HG02870 (cell line): ENCODE results near the gene PAWR.
"Not testable (repeated sequence)": the region's sequence is repeated elsewhere in the genome, so short reads cannot be mapped to it uniquely, and the experiment has no call there.

Source experiments
- ATAC-seq: cut with Tn5 transposase; IDR thresholded peaks from one replicate; pipeline ENCODE4 v1.9.1; 2021; ENCODE audit warnings: mild to moderate bottlenecking, moderate library complexity; ENCODE audit not compliant: unreplicated experiment

The PAWR gene

DNA sequence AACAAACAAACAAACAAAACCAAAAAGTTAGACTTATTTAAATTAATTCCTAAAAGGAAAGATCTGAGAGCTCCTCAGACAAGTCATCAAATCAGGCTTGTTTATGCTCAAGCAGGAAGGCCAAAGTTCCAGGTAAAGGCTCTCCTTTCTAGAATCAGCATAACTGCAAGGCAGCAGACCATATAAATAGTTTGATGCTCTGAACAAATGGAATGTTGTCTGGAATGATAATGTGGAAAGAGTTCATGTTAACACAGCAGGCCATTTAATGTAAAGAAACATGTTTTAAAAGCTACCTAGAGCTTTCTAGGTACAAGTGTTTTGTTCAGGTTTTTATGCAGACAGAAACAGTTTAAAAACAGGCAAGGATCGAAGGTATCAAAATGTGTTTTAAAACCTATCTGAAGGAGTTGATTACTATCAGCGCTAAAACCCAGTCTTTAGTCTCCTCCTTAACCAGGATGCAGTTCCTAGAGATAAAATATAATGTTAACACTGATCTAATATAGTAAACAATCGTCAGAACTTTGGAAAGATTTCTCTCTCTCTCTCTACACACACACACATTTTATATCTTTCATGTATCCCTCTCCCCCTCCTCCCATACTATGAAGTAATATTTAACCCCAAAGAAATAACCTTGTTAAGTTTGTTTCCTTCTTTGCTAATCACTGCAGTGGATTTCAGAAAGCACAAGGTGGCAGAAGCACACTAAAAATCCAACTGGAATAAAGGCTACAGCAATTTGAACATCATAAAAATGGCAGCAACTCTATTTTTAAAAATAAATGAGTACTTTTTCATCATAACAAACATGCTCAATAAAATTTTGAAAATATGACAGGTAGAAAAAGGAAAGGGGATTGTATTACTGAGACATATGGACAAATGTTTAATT, 135.5 kb downstream of the PAWR start:
- no peak for ATAC-seq

DNA sequence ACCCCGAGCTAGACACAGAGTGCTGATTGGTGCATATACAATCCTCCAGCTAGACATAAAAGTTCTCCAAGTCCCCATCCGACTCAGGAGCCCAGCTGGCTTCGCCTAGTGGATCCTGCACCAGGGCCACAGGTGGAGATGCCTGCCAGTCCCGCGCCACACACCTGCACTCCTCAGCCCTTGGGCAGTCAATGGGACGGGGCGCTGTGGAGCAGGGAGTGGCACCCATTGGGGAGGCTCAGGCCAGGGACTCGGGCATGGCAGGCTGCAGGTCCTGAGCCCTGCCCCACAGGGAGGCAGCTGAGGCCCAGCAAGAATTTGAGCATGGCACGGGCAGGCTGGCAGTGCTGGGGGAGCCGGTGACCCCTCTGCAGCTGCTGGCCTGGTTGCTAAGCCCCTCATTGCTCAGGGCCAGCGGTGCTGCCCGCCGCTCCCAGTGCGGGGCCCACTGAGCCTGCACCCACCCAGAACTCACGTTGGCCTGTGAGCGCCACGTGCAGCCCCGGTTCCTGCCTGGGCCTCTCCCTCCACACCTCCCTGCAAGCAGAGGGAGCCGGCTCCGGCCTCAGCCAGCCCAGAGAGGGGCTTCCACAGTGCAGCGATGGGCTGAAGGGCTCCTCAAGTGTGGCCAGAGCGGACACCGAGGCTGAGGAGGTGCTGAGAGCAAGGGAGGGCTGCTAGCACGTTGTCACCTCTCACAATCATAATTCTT, 136.7 kb downstream of the PAWR start:
- no peak for ATAC-seq

DNA sequence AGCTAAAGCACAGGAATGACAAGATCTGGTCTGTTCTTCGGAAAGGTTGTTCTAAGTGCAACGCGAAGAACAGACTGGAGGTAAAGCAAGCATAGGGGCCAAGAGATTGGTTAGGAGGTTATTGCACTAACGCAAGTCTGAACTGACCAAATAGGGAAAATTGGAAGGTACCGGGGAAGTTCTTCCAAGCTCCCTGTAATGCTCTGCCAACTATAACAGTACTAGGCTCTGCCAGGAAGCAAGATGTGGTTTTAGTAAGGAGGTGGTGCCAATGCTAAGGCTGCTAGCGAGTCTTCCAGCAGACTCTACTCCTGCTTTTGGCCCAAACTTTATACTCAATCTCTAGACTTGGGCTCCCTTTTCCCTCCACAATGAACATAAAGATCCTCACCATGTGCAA, 138.6 kb downstream of the PAWR start:
- ATAC-seq, result no peak

DNA sequence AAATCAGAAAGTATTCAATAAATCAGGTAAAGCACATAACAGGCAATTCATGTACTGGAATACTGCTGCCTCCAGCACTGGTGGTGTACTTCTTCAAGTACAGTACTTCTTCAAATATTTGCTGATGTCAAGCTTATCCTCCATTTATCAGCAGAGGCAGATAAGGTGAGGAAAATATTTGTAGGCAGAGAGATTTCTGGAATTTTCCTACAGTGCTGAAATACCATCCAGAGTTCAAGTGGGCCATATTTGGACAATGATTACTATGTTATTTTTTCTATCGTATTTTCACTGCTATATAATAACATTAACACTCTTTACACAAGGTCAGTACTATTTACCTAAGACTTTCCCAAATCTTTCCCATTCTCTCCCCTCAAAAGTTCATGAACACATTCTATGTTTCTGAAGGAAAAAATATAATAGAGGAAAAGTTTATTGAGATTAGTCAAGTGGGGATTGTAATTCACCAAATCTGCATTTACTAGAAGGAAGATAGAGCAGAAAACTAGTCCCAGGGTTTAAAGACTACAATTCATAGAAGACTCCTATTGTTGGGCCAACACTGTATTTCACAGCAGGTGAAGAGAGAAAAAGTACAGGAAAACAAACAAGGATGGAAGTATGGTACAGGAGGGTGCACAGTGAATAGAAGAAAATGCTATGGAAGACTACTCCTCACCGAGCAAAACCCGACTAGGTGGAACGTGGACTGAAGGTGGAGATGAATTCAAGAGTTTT, 141.1 kb downstream of the PAWR start:
- ATAC-seq, result no peak

DNA sequence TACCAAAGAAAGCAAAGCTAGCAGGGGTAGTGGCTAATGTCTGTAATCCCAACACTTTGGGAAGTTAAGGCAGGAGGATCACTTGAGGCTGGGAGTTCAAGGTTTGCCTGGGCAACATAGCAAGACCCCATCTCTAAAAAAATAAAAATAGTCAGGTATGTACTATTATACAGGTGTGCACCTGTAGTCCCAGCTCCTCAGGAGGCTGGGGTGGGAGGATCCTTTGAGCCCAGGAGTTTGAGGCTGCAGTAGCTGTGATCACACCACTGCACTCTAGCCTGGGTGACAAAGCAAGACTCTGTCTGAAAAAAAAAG, 142.2 kb downstream of the PAWR start:
- ATAC-seq, result no peak

DNA sequence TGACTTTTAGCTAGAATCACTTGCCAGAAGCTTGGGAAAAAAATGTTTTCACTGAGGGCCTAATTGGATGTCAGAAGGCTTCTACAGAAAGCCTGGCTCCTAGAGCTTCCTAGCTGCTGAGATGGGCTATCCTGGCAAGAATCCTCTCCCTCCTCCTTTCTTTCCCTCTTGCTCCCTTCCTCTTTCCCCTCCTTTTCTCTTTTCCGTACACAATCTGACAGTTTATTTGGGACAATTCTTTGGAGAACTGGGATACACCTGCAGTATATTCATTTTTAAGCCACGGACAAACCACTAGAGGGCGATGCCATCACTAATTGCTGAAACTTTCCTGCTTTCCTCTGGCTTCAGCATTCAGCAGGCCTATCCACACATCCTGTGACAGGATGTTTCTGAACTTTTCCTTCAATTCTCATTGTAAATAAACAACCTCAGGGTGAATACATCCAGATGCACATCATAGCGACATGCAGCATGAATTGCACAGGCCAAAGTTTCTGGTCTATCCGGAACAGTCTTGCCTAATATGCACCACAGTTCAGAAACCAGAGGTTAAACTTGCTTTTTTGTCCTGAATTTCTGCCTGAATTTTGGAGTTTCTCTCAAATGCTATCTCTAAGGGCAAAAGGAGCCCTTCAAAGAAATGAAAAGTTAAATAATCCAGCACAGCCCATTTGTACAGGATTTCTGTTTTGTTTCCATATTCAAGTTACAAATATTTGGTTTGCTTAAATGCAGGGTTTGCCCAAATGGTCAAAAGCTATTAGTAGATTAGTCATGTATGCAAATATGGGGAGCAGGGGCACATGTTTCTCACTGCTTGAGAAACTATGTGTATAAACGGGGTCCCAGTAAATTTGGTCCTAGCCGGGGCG, 142.8 kb downstream of the PAWR start:
- ATAC-seq, result peak; percentile 83

DNA sequence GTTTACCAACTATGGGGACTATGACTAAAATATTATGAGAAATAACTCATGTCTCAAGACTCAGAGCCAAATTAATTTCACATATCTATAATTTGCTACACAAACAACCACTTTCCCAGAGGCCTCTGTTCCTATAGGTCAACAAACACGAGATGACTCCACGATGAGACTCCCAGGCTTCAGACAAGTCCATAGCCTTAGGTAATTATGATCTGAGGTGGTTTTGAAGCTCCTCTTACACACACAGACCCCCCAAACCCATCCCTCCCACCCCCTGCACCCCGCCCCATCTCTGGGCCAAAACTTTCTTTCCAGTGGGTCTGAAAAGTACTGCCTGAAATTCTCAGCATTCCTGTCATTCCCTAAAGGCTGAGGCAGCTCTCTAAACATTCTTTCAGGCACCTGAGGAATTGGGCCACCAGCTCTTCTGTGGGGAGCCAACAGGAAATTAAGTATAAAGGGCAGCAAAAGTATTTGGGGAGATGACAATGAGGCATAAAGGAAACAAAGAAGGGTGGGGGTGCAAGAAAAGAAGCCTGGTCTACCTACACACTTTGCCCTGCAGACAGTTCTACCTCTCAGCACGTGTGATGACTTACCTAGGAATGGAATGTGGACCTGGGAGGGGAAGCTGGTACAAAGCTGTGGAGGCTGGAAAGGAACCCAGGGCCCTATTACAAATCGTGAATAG, 143.6 kb downstream of the PAWR start:
- ATAC-seq, result no peak

DNA sequence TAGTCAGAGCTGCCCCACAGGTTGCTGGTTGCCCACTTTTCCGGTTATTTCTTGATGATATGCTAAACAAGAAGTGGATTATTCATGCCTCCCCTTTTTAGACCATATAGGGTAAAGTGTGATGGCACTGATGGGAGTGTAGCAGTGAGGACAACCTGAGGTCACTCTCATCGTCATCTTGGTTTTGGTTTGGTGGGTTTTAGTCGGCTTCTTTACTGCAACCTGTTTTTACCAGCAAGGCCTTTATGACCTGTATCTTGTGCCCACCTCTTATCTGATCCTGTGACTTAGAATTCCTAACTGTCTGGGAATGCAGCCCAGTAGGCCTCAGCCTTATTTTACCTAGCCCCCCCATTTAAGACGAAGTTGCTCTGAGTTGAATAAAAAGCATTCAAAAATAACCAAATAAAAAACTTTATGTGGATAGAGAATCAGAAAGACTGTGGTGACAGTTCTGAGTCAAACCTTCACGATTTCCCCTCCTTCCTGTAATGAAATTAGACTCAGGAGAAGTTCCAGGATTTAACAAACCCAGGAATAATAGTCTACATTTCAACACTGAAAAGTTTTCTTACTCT, 144.2 kb downstream of the PAWR start:
- ATAC-seq, result no peak

DNA sequence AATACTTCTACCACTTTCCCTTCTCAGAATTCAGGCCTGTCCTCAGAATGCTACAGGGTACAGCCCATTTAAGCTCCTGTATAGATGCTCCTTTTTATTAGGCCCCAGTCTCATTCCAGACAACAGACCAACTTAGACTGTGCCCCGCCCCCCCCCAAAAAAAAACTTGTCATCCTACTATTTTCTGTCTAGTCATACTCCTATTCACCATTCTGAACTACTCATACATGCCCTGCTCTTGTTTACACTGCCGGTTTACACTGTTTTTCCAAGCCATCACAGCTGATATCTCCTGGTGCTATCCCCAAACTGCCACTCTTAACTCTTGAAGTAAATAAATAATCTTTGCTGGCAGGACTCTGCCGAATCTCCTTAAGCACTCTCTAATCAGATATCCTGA, 146.3 kb downstream of the PAWR start:
- ATAC-seq, result not testable (repeated sequence)

DNA sequence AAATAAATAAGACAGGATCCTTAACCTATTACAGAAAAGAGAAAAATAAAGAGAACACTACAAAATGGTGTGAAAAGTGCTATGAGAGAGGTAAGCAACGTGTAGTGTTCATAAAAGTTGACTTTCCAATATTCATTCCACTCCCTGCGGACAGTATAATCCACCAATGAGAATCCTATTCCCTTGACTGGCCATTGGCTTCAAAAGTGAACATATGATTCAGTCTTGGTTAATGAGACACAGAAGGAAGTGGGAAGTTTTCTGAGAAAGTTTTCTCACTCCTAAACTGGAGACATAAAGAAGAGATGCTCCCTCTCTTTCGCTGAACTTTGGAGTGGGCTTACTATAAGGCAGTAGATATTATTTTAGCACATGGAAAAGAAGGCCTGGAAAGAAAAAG, 153.1 kb downstream of the PAWR start:
- ATAC-seq, result no peak

DNA sequence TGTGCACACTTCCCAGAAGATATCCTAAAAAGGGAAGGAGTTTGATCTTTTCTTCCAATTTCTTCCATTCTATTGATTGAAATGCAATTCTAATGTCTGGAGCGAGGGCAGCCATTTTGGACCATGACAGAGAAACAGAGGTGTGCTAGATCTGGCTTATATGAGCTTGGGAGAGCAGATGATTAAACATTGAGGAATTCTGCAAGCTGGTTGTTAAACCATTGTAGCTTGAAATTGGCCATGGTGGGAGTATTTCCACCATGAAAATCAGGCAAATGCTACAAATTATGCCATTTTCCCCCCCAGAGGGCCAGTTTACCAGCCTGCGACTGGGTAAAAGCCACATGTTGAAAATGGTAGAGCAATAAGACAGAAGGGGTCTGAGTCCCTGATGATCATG, 155.0 kb downstream of the PAWR start:
- no peak for ATAC-seq
